HepG2 (cell line): ENCODE results near the gene CHRNB1. TPM values are rescaled to one million over a fixed set of nuclear protein-coding genes. Genes with fewer than 3 reads are reported as not detected.

Experiments
- polyA plus RNA-seq, 8 experiments: library from polyadenylated mRNA; depleted of rRNA in 3 of 8; stranded (reverse) in 7 of 8; unstranded in 1 of 8; fragments of >200 nt; fragmentation: Illumina TruSeq in 4 of 8; extraction: Trizol in 4 of 8; gene quantifications; 2 replicates each; pipeline versions ENCODE4 v1.2.1 to v1.2.3, GENCODE V29; 2011 to 2016; ENCODE audit warnings: low read depth in 4 of 8, missing spikeins in 1 of 8, mixed read lengths in 1 of 8; ENCODE audit not compliant: insufficient read depth in 1 of 8
- total RNA-seq, 5 experiments: library from RNA; depleted of rRNA; stranded (reverse); fragments of >200 nt; fragmentation: Illumina TruSeq; extraction: Trizol; gene quantifications; 2 replicates each; pipeline ENCODE4 v1.2.3, GENCODE V29; 2016; ENCODE audit warnings: low read depth in 1 of 5

Gene CHRNB1
- total and polyA plus RNA-seq, 2 of the 13 experiments (the other 11 are each of a cell fraction or from before 2014, with no cell fraction given) = 5.4 to 33.7 TPM

Other genes starting within 250 kb of the CHRNB1 start
Only the 30 nearest of the 40 such genes appear.
- gene CLDN7, start 182.6 kb upstream of the CHRNB1 start, total RNA-seq (2016; rRNA removed; fragmentation: Illumina TruSeq; extraction: Trizol) = not detected in 2 replicates
- not detected in 2 replicates for gene CLDN7, start 182.6 kb upstream of the CHRNB1 start, polyA plus RNA-seq (2011; rRNA removed)
- gene SLC2A4, start 163.3 kb upstream of the CHRNB1 start, total RNA-seq (2016; rRNA removed; fragmentation: Illumina TruSeq; extraction: Trizol) = 2.6 and 5.8 TPM in 2 replicates
- 4.9 and 6.3 TPM in 2 replicates for gene SLC2A4, start 163.3 kb upstream of the CHRNB1 start, polyA plus RNA-seq (2011; rRNA removed)
- gene YBX2, start 150.4 kb upstream of the CHRNB1 start, total RNA-seq (2016; rRNA removed; fragmentation: Illumina TruSeq; extraction: Trizol) = 0.22 TPM in 1 of 2 replicates, not detected in the other
- 0.12 TPM in 2 replicates for gene YBX2, start 150.4 kb upstream of the CHRNB1 start, polyA plus RNA-seq (2011; rRNA removed)
- 319 and 367 TPM in 2 replicates for gene EIF5A, start 137.4 kb upstream of the CHRNB1 start, total RNA-seq (2016; rRNA removed; fragmentation: Illumina TruSeq; extraction: Trizol)
- gene EIF5A, start 137.4 kb upstream of the CHRNB1 start, polyA plus RNA-seq (2011; rRNA removed) = 280 and 337 TPM in 2 replicates
- gene GPS2, start 129.7 kb upstream of the CHRNB1 start, total RNA-seq (2016; rRNA removed; fragmentation: Illumina TruSeq; extraction: Trizol) = 43.8 and 58.0 TPM in 2 replicates
- 48.0 and 59.4 TPM in 2 replicates for gene GPS2, start 129.7 kb upstream of the CHRNB1 start, polyA plus RNA-seq (2011; rRNA removed)
- 6.7 and 15.7 TPM in 2 replicates for gene NEURL4, start 115.7 kb upstream of the CHRNB1 start, total RNA-seq (2016; rRNA removed; fragmentation: Illumina TruSeq; extraction: Trizol)
- 14.8 and 15.3 TPM in 2 replicates for gene NEURL4, start 115.7 kb upstream of the CHRNB1 start, polyA plus RNA-seq (2011; rRNA removed)
- 1.3 TPM in 1 of 2 replicates, not detected in the other for gene ACAP1, start 108.5 kb upstream of the CHRNB1 start, total RNA-seq (2016; rRNA removed; fragmentation: Illumina TruSeq; extraction: Trizol)
- 2.5 and 3.1 TPM in 2 replicates for gene ACAP1, start 108.5 kb upstream of the CHRNB1 start, polyA plus RNA-seq (2011; rRNA removed)
- gene KCTD11, start 92.9 kb upstream of the CHRNB1 start, total RNA-seq (2016; rRNA removed; fragmentation: Illumina TruSeq; extraction: Trizol) = 1.3 and 1.6 TPM in 2 replicates
- 2.6 and 3.1 TPM in 2 replicates for gene KCTD11, start 92.9 kb upstream of the CHRNB1 start, polyA plus RNA-seq (2011; rRNA removed)
- gene TMEM95, start 89.9 kb upstream of the CHRNB1 start, total RNA-seq (2016; rRNA removed; fragmentation: Illumina TruSeq; extraction: Trizol) = not detected in 2 replicates
- not detected in 2 replicates for gene TMEM95, start 89.9 kb upstream of the CHRNB1 start, polyA plus RNA-seq (2011; rRNA removed)
- gene TNK1, start 64.0 kb upstream of the CHRNB1 start, total RNA-seq (2016; rRNA removed; fragmentation: Illumina TruSeq; extraction: Trizol) = 1.7 and 2.0 TPM in 2 replicates
- 3.5 and 3.7 TPM in 2 replicates for gene TNK1, start 64.0 kb upstream of the CHRNB1 start, polyA plus RNA-seq (2011; rRNA removed)
- 5.6 and 6.0 TPM in 2 replicates for gene PLSCR3, start 50.5 kb upstream of the CHRNB1 start, total RNA-seq (2016; rRNA removed; fragmentation: Illumina TruSeq; extraction: Trizol)
- 6.1 and 6.2 TPM in 2 replicates for gene PLSCR3, start 50.5 kb upstream of the CHRNB1 start, polyA plus RNA-seq (2011; rRNA removed)
- gene TMEM256, start 41.0 kb upstream of the CHRNB1 start, total RNA-seq (2016; rRNA removed; fragmentation: Illumina TruSeq; extraction: Trizol) = 231 and 246 TPM in 2 replicates
- 240 and 252 TPM in 2 replicates for gene TMEM256, start 41.0 kb upstream of the CHRNB1 start, polyA plus RNA-seq (2011; rRNA removed)
- 1.4 and 1.9 TPM in 2 replicates for gene NLGN2, start 37.2 kb upstream of the CHRNB1 start, total RNA-seq (2016; rRNA removed; fragmentation: Illumina TruSeq; extraction: Trizol)
- 11.0 and 15.1 TPM in 2 replicates for gene NLGN2, start 37.2 kb upstream of the CHRNB1 start, polyA plus RNA-seq (2011; rRNA removed)
- gene SPEM1, start 24.7 kb upstream of the CHRNB1 start, total RNA-seq (2016; rRNA removed; fragmentation: Illumina TruSeq; extraction: Trizol) = not detected in 2 replicates
- not detected in 2 replicates for gene SPEM1, start 24.7 kb upstream of the CHRNB1 start, polyA plus RNA-seq (2011; rRNA removed)
- not detected in 2 replicates for gene SPEM2, start 19.4 kb upstream of the CHRNB1 start, total RNA-seq (2016; rRNA removed; fragmentation: Illumina TruSeq; extraction: Trizol)
- not detected in 2 replicates for gene SPEM2, start 19.4 kb upstream of the CHRNB1 start, polyA plus RNA-seq (2011; rRNA removed)
- gene SPEM3, start 16.2 kb upstream of the CHRNB1 start, total RNA-seq (2016; rRNA removed; fragmentation: Illumina TruSeq; extraction: Trizol) = not detected in 2 replicates
- not detected in 2 replicates for gene SPEM3, start 16.2 kb upstream of the CHRNB1 start, polyA plus RNA-seq (2011; rRNA removed)
- gene TMEM102, start 9.6 kb upstream of the CHRNB1 start, total RNA-seq (2016; rRNA removed; fragmentation: Illumina TruSeq; extraction: Trizol) = 2.0 and 3.1 TPM in 2 replicates
- 1.6 and 2.8 TPM in 2 replicates for gene TMEM102, start 9.6 kb upstream of the CHRNB1 start, polyA plus RNA-seq (2011; rRNA removed)
- 0.20 and 0.55 TPM in 2 replicates for gene FGF11, start 5.5 kb upstream of the CHRNB1 start, total RNA-seq (2016; rRNA removed; fragmentation: Illumina TruSeq; extraction: Trizol)
- gene FGF11, start 5.5 kb upstream of the CHRNB1 start, polyA plus RNA-seq (2011; rRNA removed) = 7.0 and 7.6 TPM in 2 replicates
- 3.3 and 4.3 TPM in 2 replicates for gene ZBTB4, start 34.6 kb downstream of the CHRNB1 start, total RNA-seq (2016; rRNA removed; fragmentation: Illumina TruSeq; extraction: Trizol)
- gene ZBTB4, start 34.6 kb downstream of the CHRNB1 start, polyA plus RNA-seq (2011; rRNA removed) = 7.4 and 7.9 TPM in 2 replicates
- 0.07 TPM in 1 of 2 replicates, not detected in the other for gene SLC35G6, start 36.4 kb downstream of the CHRNB1 start, total RNA-seq (2016; rRNA removed; fragmentation: Illumina TruSeq; extraction: Trizol)
- gene SLC35G6, start 36.4 kb downstream of the CHRNB1 start, polyA plus RNA-seq (2011; rRNA removed) = 0.04 TPM in 1 of 2 replicates, not detected in the other
- 17.8 and 63.2 TPM in 2 replicates for gene POLR2A, start 39.3 kb downstream of the CHRNB1 start, total RNA-seq (2016; rRNA removed; fragmentation: Illumina TruSeq; extraction: Trizol)
- 17.2 and 18.3 TPM in 2 replicates for gene POLR2A, start 39.3 kb downstream of the CHRNB1 start, polyA plus RNA-seq (2011; rRNA removed)
- 0.73 and 0.93 TPM in 2 replicates for gene TNFSF12, start 104.0 kb downstream of the CHRNB1 start, total RNA-seq (2016; rRNA removed; fragmentation: Illumina TruSeq; extraction: Trizol)
- gene TNFSF12, start 104.0 kb downstream of the CHRNB1 start, polyA plus RNA-seq (2011; rRNA removed) = 6.3 and 7.2 TPM in 2 replicates
- 1.7 and 2.5 TPM in 2 replicates for gene TNFSF13, start 113.7 kb downstream of the CHRNB1 start, total RNA-seq (2016; rRNA removed; fragmentation: Illumina TruSeq; extraction: Trizol)
- gene TNFSF13, start 113.7 kb downstream of the CHRNB1 start, polyA plus RNA-seq (2011; rRNA removed) = 3.3 TPM in 2 replicates
- 64.5 and 75.4 TPM in 2 replicates for gene SENP3, start 116.9 kb downstream of the CHRNB1 start, total RNA-seq (2016; rRNA removed; fragmentation: Illumina TruSeq; extraction: Trizol)
- 55.8 and 57.3 TPM in 2 replicates for gene SENP3, start 116.9 kb downstream of the CHRNB1 start, polyA plus RNA-seq (2011; rRNA removed)
- 4.1 and 10.3 TPM in 2 replicates for gene CD68, start 134.6 kb downstream of the CHRNB1 start, total RNA-seq (2016; rRNA removed; fragmentation: Illumina TruSeq; extraction: Trizol)
- gene CD68, start 134.6 kb downstream of the CHRNB1 start, polyA plus RNA-seq (2011; rRNA removed) = 104 and 124 TPM in 2 replicates
- 59.5 and 112 TPM in 2 replicates for gene MPDU1, start 138.8 kb downstream of the CHRNB1 start, total RNA-seq (2016; rRNA removed; fragmentation: Illumina TruSeq; extraction: Trizol)
- gene MPDU1, start 138.8 kb downstream of the CHRNB1 start, polyA plus RNA-seq (2011; rRNA removed) = 127 and 167 TPM in 2 replicates
- gene SOX15, start 145.0 kb downstream of the CHRNB1 start, total RNA-seq (2016; rRNA removed; fragmentation: Illumina TruSeq; extraction: Trizol) = 0.18 TPM in 1 of 2 replicates, not detected in the other
- gene SOX15, start 145.0 kb downstream of the CHRNB1 start, polyA plus RNA-seq (2011; rRNA removed) = 0.07 and 0.17 TPM in 2 replicates
- gene FXR2, start 169.8 kb downstream of the CHRNB1 start, total RNA-seq (2016; rRNA removed; fragmentation: Illumina TruSeq; extraction: Trizol) = 13.4 and 24.4 TPM in 2 replicates
- gene FXR2, start 169.8 kb downstream of the CHRNB1 start, polyA plus RNA-seq (2011; rRNA removed) = 20.9 and 26.8 TPM in 2 replicates
- gene SAT2, start 182.8 kb downstream of the CHRNB1 start, total RNA-seq (2016; rRNA removed; fragmentation: Illumina TruSeq; extraction: Trizol) = 83.1 and 93.7 TPM in 2 replicates
- 35.7 and 37.6 TPM in 2 replicates for gene SAT2, start 182.8 kb downstream of the CHRNB1 start, polyA plus RNA-seq (2011; rRNA removed)
- 1.6 and 4.0 TPM in 2 replicates for gene SHBG, start 185.1 kb downstream of the CHRNB1 start, total RNA-seq (2016; rRNA removed; fragmentation: Illumina TruSeq; extraction: Trizol)
- gene SHBG, start 185.1 kb downstream of the CHRNB1 start, polyA plus RNA-seq (2011; rRNA removed) = 6.1 and 10.2 TPM in 2 replicates